B cell (primary cell): ENCODE results near the gene KIF16B. TPM values are rescaled to one million over a fixed set of nuclear protein-coding genes. Genes with fewer than 3 reads are reported as not detected.

Source experiments
- ATAC-seq: fragments of 200-7000 bp; cut with Tn5 transposase; one replicate; pipeline ENCODE4 v1.10.0; 2021; ENCODE audit warnings: low read depth, mild to moderate bottlenecking, moderate number of reproducible peaks, moderate library complexity
- CTCF ChIA-PET: fragments of 350-600 bp; sonication (Branson Sonifier 250); formaldehyde crosslinking; loops from one replicate; lab custom pipeline; 2021; ENCODE audit warnings: antibody characterized with exemption, inconsistent platforms; lab: Charles Lee
- POLR2A ChIA-PET: fragments of 350-600 bp; sonication (Branson Sonifier 250); formaldehyde crosslinking; loops from one replicate; lab custom pipeline; 2021; ENCODE audit warnings: antibody characterized with exemption; lab: Charles Lee
- DNase-seq: peaks from one replicate; pipeline ENCODE4 v3.0.0; 2013
- H2AFZ ChIP-seq: 2 replicates; pipeline ENCODE4 v1.6.1; 2012; ENCODE audit warnings: mild to moderate bottlenecking, low read depth, low read length; ENCODE audit not compliant: insufficient read depth, poor library complexity, severe bottlenecking
- H3K27ac ChIP-seq, 2 donors: 1 replicate in 1 of 2; 2 replicates in 1 of 2; pipeline ENCODE4 v1.5.1; 2012 to 2013; ENCODE audit warnings: low read length in 2 of 2, mild to moderate bottlenecking in 2 of 2, moderate library complexity in 1 of 2
- H3K27me3 ChIP-seq, 4 experiments: fragments of 200-600 bp in 1 of 4; sonication (generic) in 1 of 4; replicated peaks in 1 of 4; 1 replicate in 2 of 4; 2 replicates in 2 of 4; pipeline versions ENCODE4 v1.6.1 to v1.7.0; 2013 to 2016; ENCODE audit warnings: low read length in 3 of 4, mild to moderate bottlenecking in 2 of 4, mixed read lengths in 1 of 4, moderate library complexity in 1 of 4; ENCODE audit not compliant: insufficient read depth in 4 of 4, control insufficient read depth in 3 of 4; ENCODE audit errors: control extremely low read depth in 1 of 4
- H3K36me3 ChIP-seq, 2 experiments: replicated peaks in 1 of 2; 1 replicate in 1 of 2; 2 replicates in 1 of 2; pipeline versions ENCODE4 v1.6.1 to v1.7.1; 2013; ENCODE audit warnings: low read length in 1 of 2; ENCODE audit not compliant: insufficient read depth in 2 of 2, control insufficient read depth in 1 of 2; ENCODE audit errors: control extremely low read depth in 1 of 2, extremely low read depth in 1 of 2
- H3K4me1 ChIP-seq, 2 donors: fragments of 200-600 bp in 1 of 2; sonication (generic) in 1 of 2; 1 replicate in 1 of 2; 2 replicates in 1 of 2; pipeline versions ENCODE4 v1.5.1 to v1.6.1; 2013 to 2017; ENCODE audit warnings: low read length in 2 of 2; ENCODE audit not compliant: control insufficient read depth in 2 of 2, insufficient read depth in 2 of 2
- H3K4me2 ChIP-seq: replicated peaks from 2 replicates; pipeline ENCODE3; 2012; ENCODE audit warnings: mild to moderate bottlenecking, low read depth, low read length; ENCODE audit not compliant: poor library complexity, severe bottlenecking
- H3K4me3 ChIP-seq, 5 experiments: fragments of 200-600 bp in 1 of 5; sonication (generic) in 1 of 5; 1 replicate in 3 of 5; 2 replicates in 2 of 5; pipeline versions ENCODE4 v1.5.1 to v1.7.0; 2011 to 2016; ENCODE audit warnings: low read length in 4 of 5, mild to moderate bottlenecking in 4 of 5, low read depth in 2 of 5, control low read depth in 1 of 5, moderate library complexity in 1 of 5; ENCODE audit not compliant: insufficient read depth in 1 of 5; ENCODE audit errors: control extremely low read depth in 1 of 5, extremely low read depth in 1 of 5
- H3K79me2 ChIP-seq: fragments of 200-600 bp; sonication (generic); one replicate; pipeline ENCODE4 v1.6.0; 2016; ENCODE audit warnings: low read length; ENCODE audit not compliant: control insufficient read depth, insufficient read depth
- H3K9ac ChIP-seq: fragments of 200-600 bp; sonication (generic); 2 replicates; pipeline ENCODE4 v1.6.1; 2017; ENCODE audit warnings: mild to moderate bottlenecking, low read length, moderate library complexity
- H3K9me3 ChIP-seq, 3 donors: one replicate each; pipeline versions ENCODE4 v1.6.1 to v1.7.1; 2013; ENCODE audit warnings: low read length in 2 of 3; ENCODE audit not compliant: control insufficient read depth in 2 of 3, insufficient read depth in 1 of 3; ENCODE audit errors: control extremely low read depth in 1 of 3
- H4K20me1 ChIP-seq: 2 replicates; pipeline ENCODE4 v1.6.0; 2012; ENCODE audit warnings: mild to moderate bottlenecking, low read length; ENCODE audit not compliant: insufficient read depth, control insufficient read depth, poor library complexity, severe bottlenecking
- H3K27ac Mint-ChIP-seq: one replicate; pipeline ENCODE4 v1.8.0; 2021; ENCODE audit warnings: mixed read lengths
- H3K27me3 Mint-ChIP-seq: one replicate; pipeline ENCODE4 v1.8.0; 2021; ENCODE audit warnings: mixed read lengths
- H3K4me1 Mint-ChIP-seq: one replicate; pipeline ENCODE4 v1.8.0; 2021; ENCODE audit warnings: mixed read lengths
- H3K4me3 Mint-ChIP-seq: one replicate; pipeline ENCODE4 v1.8.0; 2021; ENCODE audit warnings: mixed read lengths
- H3K9me3 Mint-ChIP-seq: one replicate; pipeline ENCODE4 v1.8.0; 2022; ENCODE audit warnings: mixed read lengths; ENCODE audit not compliant: insufficient read depth
- EZH2 ChIP-seq: IDR thresholded peaks from 2 replicates; pipeline ENCODE4 v1.6.1; 2012; ENCODE audit warnings: borderline replicate concordance, low read depth, mild to moderate bottlenecking, moderate library complexity, low read length; ENCODE audit not compliant: insufficient read depth, poor library complexity, severe bottlenecking
- WGBS: methylation state at CpG from one replicate; pipeline ENCODE4 v1.1.5; 2013; ENCODE audit warnings: missing lambda C conversion rate; ENCODE audit not compliant: insufficient coverage; 5-methylcytosine and 5-hydroxymethylcytosine counted together
- intact Hi-C: fragments of 100-400 bp; cut with micrococcal nuclease; formaldehyde crosslinking; loops from one replicate; pipeline ENCODE4 v1.10.0; 2022
- polyA plus RNA-seq: library from polyadenylated mRNA; depleted of rRNA; stranded (reverse); fragments of >200 nt; gene quantifications from 2 replicates; pipeline ENCODE4 v1.2.3, GENCODE V29; 2012
- total RNA-seq, 2 donors: library from RNA; stranded (reverse); fragments of 120-200 nt in 1 of 2; gene quantifications; 1 replicate in 1 of 2; 2 replicates in 1 of 2; pipeline versions ENCODE4 v1.2.3 to v1.2.4, GENCODE V29; 2013 to 2022
- TF ChIP-seq, protein P1 (sequence below): fragments of 200-600 bp; IDR thresholded peaks from one replicate; pipeline ENCODE4 v1.8.0; 2022; ENCODE audit warnings: antibody characterized with exemption, mild to moderate bottlenecking

The KIF16B gene
- total and polyA plus RNA-seq, 2 donors (not counting 1 experiment from before 2014, with no cell fraction given), result 4.5 to 13.0 TPM

DNA sequence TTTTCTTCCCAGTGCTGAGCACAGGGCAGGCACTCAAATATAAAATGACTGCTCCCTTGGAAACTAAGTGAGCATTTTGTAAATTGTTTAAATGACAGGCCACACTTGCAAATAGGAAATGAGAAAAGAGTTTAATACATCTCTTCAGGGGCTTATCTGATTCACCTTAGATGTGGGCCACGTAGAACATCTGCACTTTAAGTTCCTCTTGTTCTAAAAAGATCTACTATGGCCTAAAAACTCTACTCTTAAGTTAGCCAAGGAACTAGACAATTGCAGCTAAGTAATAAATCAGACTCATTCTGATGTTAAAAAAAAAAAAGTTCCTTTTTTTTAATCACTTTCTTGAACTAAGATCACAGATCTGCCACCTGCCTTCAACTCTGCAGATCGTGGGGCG lies 126.3 kb downstream of the KIF16B start:
- Histone ChIP-seq H3K27ac (no peak overlapping the region), H3K36me3 (no peaks in the 10 kb centered on the region), H3K4me3 (no peak overlapping the region), H3K4me2 (no peak overlapping the region), H4K20me1 (no peaks in the 10 kb centered on the region), H3K9me3 (peaks cover 0 to 1% (median 0%) of the 10 kb centered on the region in 3 donors), H3K27me3 (no peaks in the 10 kb centered on the region), H3K9ac (no peak overlapping the region), H3K4me1 (peaks cover 11 to 16% of the 10 kb centered on the region in 2 donors), H2AFZ (no peak overlapping the region), H3K79me2 (no peaks in the 10 kb centered on the region)
- Mint-ChIP-seq H3K4me3 (no peak overlapping the region), H3K27ac (no peak overlapping the region), H3K4me1 (peaks cover 20% of the 10 kb centered on the region), H3K9me3 (no peaks in the 10 kb centered on the region), H3K27me3 (no peaks in the 10 kb centered on the region)
- no peak for ATAC-seq
- 0% methylated on average over 1 of the region's 3 CpGs for WGBS
- TF ChIP-seq, protein P1, sequence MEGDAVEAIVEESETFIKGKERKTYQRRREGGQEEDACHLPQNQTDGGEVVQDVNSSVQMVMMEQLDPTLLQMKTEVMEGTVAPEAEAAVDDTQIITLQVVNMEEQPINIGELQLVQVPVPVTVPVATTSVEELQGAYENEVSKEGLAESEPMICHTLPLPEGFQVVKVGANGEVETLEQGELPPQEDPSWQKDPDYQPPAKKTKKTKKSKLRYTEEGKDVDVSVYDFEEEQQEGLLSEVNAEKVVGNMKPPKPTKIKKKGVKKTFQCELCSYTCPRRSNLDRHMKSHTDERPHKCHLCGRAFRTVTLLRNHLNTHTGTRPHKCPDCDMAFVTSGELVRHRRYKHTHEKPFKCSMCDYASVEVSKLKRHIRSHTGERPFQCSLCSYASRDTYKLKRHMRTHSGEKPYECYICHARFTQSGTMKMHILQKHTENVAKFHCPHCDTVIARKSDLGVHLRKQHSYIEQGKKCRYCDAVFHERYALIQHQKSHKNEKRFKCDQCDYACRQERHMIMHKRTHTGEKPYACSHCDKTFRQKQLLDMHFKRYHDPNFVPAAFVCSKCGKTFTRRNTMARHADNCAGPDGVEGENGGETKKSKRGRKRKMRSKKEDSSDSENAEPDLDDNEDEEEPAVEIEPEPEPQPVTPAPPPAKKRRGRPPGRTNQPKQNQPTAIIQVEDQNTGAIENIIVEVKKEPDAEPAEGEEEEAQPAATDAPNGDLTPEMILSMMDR, result no peak
- TF ChIP-seq EZH2, result no peak
- intact Hi-C loops, result no loop called here
- POLR2A ChIA-PET, result no interaction called here
- CTCF ChIA-PET, result no interaction called here
- DNase-seq, result no peak

DNA sequence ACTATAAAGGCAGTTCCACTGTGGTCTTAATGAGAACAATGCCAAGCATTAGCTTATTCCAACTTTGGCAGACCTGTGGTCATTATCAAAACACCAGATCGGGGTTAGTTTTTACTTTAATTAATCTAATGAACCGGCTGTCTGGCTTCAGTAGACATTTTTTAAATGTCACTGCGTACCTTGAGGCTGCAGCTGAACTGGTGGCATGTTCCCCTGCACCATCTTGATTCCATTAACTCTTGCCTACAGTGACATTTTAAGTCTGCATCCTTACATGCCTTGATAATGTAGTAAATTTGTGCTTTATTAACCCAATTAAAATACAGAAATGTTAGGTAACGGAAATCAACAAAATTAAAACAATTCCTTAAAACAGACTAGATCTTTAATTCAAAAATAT lies 127.0 kb downstream of the KIF16B start:
- no peak for DNase-seq

More for the DNA sequence above, 127.0 kb downstream of the KIF16B start:
- H3K27me3 Mint-ChIP-seq, result no peaks in the 10 kb centered on the region
- 97% methylated on average over 3 of the region's 4 CpGs for WGBS
- H3K9ac ChIP-seq, result no peak overlapping the region
- no peak overlapping the region for H2AFZ ChIP-seq
- peaks cover 13% of the 10 kb centered on the region for H3K4me1 Mint-ChIP-seq
- no peak overlapping the region for H3K4me3 Mint-ChIP-seq
- POLR2A ChIA-PET, result no interaction called here
- H3K9me3 ChIP-seq, result peaks cover 0 to 1% (median 0%) of the 10 kb centered on the region in 3 donors
- CTCF ChIA-PET, result no interaction called here
- no peaks in the 10 kb centered on the region for H3K27me3 ChIP-seq
- H3K27ac Mint-ChIP-seq, result no peak overlapping the region
- no peak for TF ChIP-seq EZH2
- TF ChIP-seq, protein P1, result no peak
- no peaks in the 10 kb centered on the region for H3K79me2 ChIP-seq
- no peaks in the 10 kb centered on the region for H3K36me3 ChIP-seq
- no peaks in the 10 kb centered on the region for H3K9me3 Mint-ChIP-seq
- peaks cover 6 to 9% of the 10 kb centered on the region in 2 donors for H3K4me1 ChIP-seq
- H3K4me3 ChIP-seq, result no peak overlapping the region
- intact Hi-C loops, result no loop called here
- no peak for ATAC-seq
- no peak overlapping the region for H3K27ac ChIP-seq
- no peak overlapping the region for H3K4me2 ChIP-seq
- no peaks in the 10 kb centered on the region for H4K20me1 ChIP-seq
